ENCODE results near the gene PNPLA5. TPM values are rescaled to one million over a fixed set of nuclear protein-coding genes. Genes with fewer than 3 reads are reported as not detected.
A peak's percentile ranks its signal among the peaks of the same experiment; 100 is the strongest.

PNPLA5 gene
- total RNA-seq, 1 experiment from 2014 or later, result 5.5 TPM

- Histone ChIP-seq H3K9me3 (ENCODE audit: control insufficient read depth, low read depth, low read length) (no peaks in the 10 kb centered on the region), H4K91ac (ENCODE audit: insufficient read length, low read depth, low read length) (no peak overlapping the region), H4K5ac (ENCODE audit: insufficient read length, low read depth, low read length) (no peak overlapping the region), H3K56ac (ENCODE audit: insufficient read length, low read depth, low read length) (no peak overlapping the region), H3K79me2 (ENCODE audit: insufficient read depth, low read length) (peaks cover 8% of the 10 kb centered on the region; the same call in 1 of the 2 replicates), H2BK5ac (ENCODE audit: insufficient read length, low read length) (no peak overlapping the region), H3K18ac (ENCODE audit: insufficient read length, low read depth, low read length) (no peak overlapping the region), H3K4me1 (ENCODE audit: insufficient read depth, low read length) (no peaks in the 10 kb centered on the region), H2BK20ac (ENCODE audit: low read depth, low read length, poor library complexity, severe bottlenecking) (no peak overlapping the region), H3K4ac (ENCODE audit: low read depth, low read length) (no peak overlapping the region), H3K23ac (ENCODE audit: insufficient read length, low read depth, low read length) (no peak overlapping the region), H2BK120ac (ENCODE audit: low read depth, low read length, poor library complexity, severe bottlenecking) (no peak overlapping the region), H2BK15ac (ENCODE audit: low read depth, low read length) (no peak overlapping the region), H3K4me2 (ENCODE audit: insufficient read depth, insufficient read length, low read length) (no peak overlapping the region), H3K23me2 (ENCODE audit: insufficient read length, low read depth, low read length, poor library complexity, severe bottlenecking) (no peaks in the 10 kb centered on the region), H2BK12ac (ENCODE audit: insufficient read length, low read depth, low read length) (no peak overlapping the region), H3K27ac (ENCODE audit: insufficient read length, low read depth, low read length) (no peak overlapping the region), H2AFZ (ENCODE audit: low read length) (no peak overlapping the region), H3K27me3 (ENCODE audit: insufficient read depth, low read length) (no peaks in the 10 kb centered on the region), H4K20me1 (ENCODE audit: control insufficient read depth, insufficient read depth, insufficient read length) (no peaks in the 10 kb centered on the region), H3K14ac (ENCODE audit: insufficient read depth, low read length) (no peak overlapping the region), H3K79me1 (ENCODE audit: insufficient read depth, low read depth, low read length, poor library complexity, severe bottlenecking) (peaks cover 4% of the 10 kb centered on the region), H3T11ph (ENCODE audit: low read length) (no peak overlapping the region), H4K8ac (replicated peaks; ENCODE audit: insufficient read length, low read depth, low read length) (no peak overlapping the region), H2AK5ac (ENCODE audit: insufficient read length, low read length) (no peak overlapping the region), H3K9ac (ENCODE audit: extremely low read depth, insufficient read length, low read length) (no peak overlapping the region)
- Mint-ChIP-seq H3K4me1 (peaks cover 48 to 50% of the 10 kb centered on the region in 2 experiments), H3K9me3 (no peaks in the 10 kb centered on the region), H3K4me3 (no peak overlapping the region), H3K27ac (peak overlapping the region in 2 of 3 experiments; percentile 19 to 92; a peak in 3 of 7 replicates), H3K36me3 (ENCODE audit: insufficient read depth in 1 of 3, low read depth in 3 of 3) (peaks cover 1 to 14% (median 3%) of the 10 kb centered on the region in 3 experiments; a peak in 4 of 7 replicates), H3K27me3 (ENCODE audit: low read depth) (peaks cover 2% of the 10 kb centered on the region; the same call in 1 of the 2 replicates)
- TF ChIP-seq CTCF (conservative IDR thresholded peaks at IDR 0.05), result no peak
- WGBS (ENCODE audit: extremely low coverage, insufficient read length, low lambda C conversion rate), result no CpG with 5 or more reads among the region's 11 CpGs
- no peak for DNase-seq
These were observed 44.8 kb downstream of the PNPLA5 start for GRCh38 chr22:43846966-43847365.

Measured in H9 (cell line).